HG03442 (cell line): ENCODE data around the gene KRTAP5-7.
"Not testable (repeated sequence)": the region's sequence is repeated elsewhere in the genome, so short reads cannot be mapped to it uniquely, and the experiment has no call there.

Source experiments
- ATAC-seq: cut with Tn5 transposase; IDR thresholded peaks from one replicate; pipeline ENCODE4 v1.9.1; 2021; ENCODE audit warnings: mild to moderate bottlenecking, moderate library complexity; ENCODE audit not compliant: unreplicated experiment

KRTAP5-7 gene

GRCh38 chr11:71532036-71532610 is 5.1 kb downstream of the KRTAP5-7 start:
- no peak for ATAC-seq

- not testable (repeated sequence) for ATAC-seq
Measured at GRCh38 chr11:71534711-71535608, 7.9 kb downstream of the KRTAP5-7 start.

GRCh38 chr11:71535825-71536224 is 8.8 kb downstream of the KRTAP5-7 start:
- no peak for ATAC-seq

GRCh38 chr11:71537537-71537936 is 10.5 kb downstream of the KRTAP5-7 start:
- ATAC-seq = no peak

GRCh38 chr11:71537977-71538665 is 11.1 kb downstream of the KRTAP5-7 start, which contains the start of gene KRTAP5-8:
KRTAP5-8 (plus strand) TSS chr11:71538025; CDS start chr11:71538056, 31 bp downstream.
- not testable (repeated sequence) for ATAC-seq

- ATAC-seq = no peak
Measured at GRCh38 chr11:71538666-71538990, 11.6 kb downstream of the KRTAP5-7 start.

GRCh38 chr11:71539017-71539416 is 11.9 kb downstream of the KRTAP5-7 start:
- no peak for ATAC-seq

GRCh38 chr11:71539971-71540370 is 12.9 kb downstream of the KRTAP5-7 start:
- ATAC-seq = not testable (repeated sequence)

GRCh38 chr11:71540521-71541304 is 13.6 kb downstream of the KRTAP5-7 start:
- not testable (repeated sequence) for ATAC-seq

GRCh38 chr11:71542382-71542781 is 15.3 kb downstream of the KRTAP5-7 start:
- no peak for ATAC-seq

- no peak for ATAC-seq
Measured at GRCh38 chr11:71542879-71543777, 16.1 kb downstream of the KRTAP5-7 start.

GRCh38 chr11:71543866-71544265 is 16.8 kb downstream of the KRTAP5-7 start:
- no peak for ATAC-seq

GRCh38 chr11:71544525-71545214 is 17.6 kb downstream of the KRTAP5-7 start:
- no peak for ATAC-seq

GRCh38 chr11:71545405-71545966 is 18.4 kb downstream of the KRTAP5-7 start:
- ATAC-seq = no peak

- no peak for ATAC-seq
Measured at GRCh38 chr11:71548120-71548519, 21.1 kb downstream of the KRTAP5-7 start, which contains the start of gene KRTAP5-9. KRTAP5-9 (plus strand) TSS chr11:71548420; CDS start chr11:71548658, 238 bp downstream.

- ATAC-seq = no peak
Measured at GRCh38 chr11:71548716-71549151, 21.7 kb downstream of the KRTAP5-7 start.

- no peak for ATAC-seq
Measured at GRCh38 chr11:71551711-71552110, 24.6 kb downstream of the KRTAP5-7 start.

GRCh38 chr11:71554996-71555395 is 27.9 kb downstream of the KRTAP5-7 start:
- no peak for ATAC-seq

GRCh38 chr11:71555508-71555907 is 28.4 kb downstream of the KRTAP5-7 start:
- ATAC-seq = no peak
